Activated CD4-positive, alpha-beta T cell treated with anti-CD3 and anti-CD28 coated beads for 24 hours (primary cell): ENCODE measurements around the gene ITPKC.
"Not testable (repeated sequence)": the region's sequence is repeated elsewhere in the genome, so short reads cannot be mapped to it uniquely, and the experiment has no call there.

Experiments used
- DNase-seq, 2 donors: peaks; one replicate each; pipeline ENCODE4 v3.0.0-alpha.2; 2020; ENCODE audit warnings: low read depth in 2 of 2

ITPKC gene

DNA sequence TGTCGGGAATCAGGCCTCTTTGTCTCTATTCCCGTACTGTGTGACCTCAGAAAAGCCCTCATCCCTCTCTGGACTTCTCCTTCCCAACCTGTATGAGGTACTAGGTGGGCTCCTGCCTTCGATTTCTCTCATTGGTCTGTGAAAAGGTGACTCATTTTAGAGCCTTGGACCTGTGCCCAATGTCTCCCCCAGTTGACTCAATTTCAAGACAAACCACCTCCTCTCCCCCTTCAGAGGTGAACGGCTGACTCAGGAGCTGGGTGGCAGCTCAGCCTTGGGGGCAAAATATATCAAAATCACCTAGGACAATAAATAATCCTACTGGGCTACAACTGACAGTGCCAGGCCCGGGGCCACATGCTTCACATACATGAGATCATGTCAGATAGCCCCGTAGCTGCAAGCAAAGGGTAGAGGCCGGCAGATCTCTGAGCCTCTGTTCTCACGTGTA, 856 bp upstream of the ITPKC start:
- peak; percentile 59 to 69 for DNase-seq

DNA sequence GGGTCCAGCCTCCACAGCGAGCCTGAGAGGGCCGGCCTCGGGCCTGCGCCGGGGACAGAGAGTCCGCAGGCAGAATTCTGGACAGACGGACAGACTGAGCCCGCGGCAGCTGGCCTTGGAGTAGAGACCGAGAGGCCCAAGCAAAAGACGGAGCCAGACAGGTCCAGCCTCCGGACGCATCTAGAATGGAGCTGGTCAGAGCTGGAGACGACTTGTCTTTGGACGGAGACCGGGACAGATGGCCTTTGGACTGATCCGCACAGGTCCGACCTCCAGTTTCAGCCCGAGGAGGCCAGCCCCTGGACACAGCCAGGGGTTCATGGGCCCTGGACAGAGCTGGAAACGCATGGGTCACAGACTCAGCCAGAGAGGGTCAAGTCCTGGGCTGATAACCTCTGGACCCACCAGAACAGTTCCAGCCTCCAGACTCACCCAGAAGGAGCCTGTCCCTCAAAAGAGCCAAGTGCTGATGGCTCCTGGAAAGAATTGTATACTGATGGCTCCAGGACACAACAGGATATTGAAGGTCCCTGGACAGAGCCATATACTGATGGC, 490 bp downstream of the ITPKC start:
- DNase-seq: no peak

DNA sequence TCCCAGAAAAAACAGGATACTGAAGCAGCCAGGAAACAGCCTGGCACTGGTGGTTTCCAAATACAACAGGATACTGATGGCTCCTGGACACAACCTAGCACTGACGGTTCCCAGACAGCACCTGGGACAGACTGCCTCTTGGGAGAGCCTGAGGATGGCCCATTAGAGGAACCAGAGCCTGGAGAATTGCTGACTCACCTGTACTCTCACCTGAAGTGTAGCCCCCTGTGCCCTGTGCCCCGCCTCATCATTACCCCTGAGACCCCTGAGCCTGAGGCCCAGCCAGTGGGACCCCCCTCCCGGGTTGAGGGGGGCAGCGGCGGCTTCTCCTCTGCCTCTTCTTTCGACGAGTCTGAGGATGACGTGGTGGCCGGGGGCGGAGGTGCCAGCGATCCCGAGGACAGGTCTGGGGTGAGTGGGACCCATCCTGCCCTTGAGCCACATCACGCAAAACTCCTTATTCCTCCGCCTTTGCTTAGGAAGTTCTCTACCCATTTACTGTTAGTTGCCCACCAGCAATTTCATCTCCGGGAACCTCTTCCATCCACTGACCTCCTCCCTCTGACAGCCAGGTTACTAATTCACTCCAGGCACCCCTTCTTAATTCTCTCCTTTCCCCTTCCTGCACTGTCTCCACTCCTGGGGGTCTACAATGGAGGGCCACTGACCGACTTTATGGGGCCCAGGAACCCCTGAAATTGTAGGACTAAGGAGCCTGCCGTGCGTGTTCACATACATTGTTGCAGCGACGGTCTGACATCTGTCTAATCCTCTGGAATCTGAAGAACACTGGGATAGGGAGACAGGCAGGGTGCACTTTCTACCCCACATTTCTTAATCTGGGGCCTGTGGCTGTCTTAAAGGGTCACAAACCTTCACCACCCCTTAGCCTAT, 1.2 kb downstream of the ITPKC start:
- DNase-seq: no peak

DNA sequence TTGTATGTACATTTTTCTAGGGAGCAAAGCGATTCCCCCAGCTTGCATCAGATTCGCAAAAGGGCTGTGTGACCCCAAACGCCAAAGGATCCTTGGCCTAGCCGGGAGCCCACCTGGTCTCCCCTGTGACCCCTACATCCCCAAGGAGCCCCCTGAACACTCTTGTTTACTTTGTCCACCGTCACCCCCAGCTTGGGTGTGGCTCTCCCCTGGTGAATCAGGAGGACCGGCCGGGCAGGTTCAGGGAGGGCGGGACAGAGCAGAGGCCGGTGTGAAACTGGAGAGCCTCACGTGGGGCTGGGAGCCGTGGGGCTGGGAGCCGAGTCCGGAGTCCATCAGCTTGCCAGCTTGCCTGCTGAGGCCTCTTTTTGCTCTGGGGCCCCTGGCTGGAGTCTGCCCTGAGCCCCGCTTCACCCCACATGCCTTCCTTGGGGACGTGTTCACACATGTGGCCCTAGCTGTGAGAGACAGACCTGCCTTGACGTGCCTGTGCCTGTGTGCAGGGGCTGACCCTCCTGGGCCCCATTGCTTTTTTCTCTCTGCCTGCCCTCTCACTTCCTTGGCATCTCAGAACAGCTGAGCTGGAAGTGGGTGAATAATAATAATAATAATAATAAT, 2.0 kb downstream of the ITPKC start:
- no peak for DNase-seq

DNA sequence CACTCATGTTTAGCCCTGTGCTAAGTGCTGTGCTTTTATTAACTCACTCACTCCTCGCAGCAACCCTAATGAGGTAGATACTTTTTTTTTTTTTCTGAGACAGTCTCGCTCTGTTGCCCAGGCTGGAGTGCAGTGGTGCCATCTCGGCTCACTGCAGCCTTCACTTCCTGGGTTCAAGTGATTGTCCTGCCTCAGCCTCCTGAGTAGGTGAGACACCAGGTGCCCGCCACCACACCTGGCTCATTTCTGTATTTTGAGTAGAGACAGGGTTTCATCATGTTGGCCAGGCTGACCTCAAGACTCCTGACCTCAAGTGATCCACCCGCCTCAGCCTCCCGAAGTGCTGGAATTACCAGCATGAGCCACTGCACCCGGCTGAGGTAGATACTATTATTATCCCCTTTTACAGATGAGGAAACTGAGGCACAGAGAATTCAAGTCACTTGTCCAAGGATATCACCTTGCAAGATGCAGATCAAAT, 2.5 kb downstream of the ITPKC start:
- no peak for DNase-seq

DNA sequence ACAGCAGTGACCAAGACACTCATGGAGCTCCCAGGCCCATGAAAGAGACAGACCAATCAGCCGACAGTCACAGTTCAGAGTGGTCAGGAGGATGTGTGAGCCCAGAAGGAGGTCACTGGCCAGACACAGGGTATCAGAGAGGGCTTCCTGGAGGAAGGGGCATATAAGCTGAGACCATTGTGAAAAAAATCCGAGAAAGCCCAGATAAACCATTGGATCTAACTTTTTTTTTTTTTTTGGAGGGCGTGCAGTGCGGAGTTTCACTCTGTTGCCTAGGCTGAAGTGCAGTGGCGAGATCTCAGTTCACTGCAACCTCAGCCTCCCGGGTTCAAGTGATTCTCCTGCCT, 4.2 kb downstream of the ITPKC start:
- no peak for DNase-seq

DNA sequence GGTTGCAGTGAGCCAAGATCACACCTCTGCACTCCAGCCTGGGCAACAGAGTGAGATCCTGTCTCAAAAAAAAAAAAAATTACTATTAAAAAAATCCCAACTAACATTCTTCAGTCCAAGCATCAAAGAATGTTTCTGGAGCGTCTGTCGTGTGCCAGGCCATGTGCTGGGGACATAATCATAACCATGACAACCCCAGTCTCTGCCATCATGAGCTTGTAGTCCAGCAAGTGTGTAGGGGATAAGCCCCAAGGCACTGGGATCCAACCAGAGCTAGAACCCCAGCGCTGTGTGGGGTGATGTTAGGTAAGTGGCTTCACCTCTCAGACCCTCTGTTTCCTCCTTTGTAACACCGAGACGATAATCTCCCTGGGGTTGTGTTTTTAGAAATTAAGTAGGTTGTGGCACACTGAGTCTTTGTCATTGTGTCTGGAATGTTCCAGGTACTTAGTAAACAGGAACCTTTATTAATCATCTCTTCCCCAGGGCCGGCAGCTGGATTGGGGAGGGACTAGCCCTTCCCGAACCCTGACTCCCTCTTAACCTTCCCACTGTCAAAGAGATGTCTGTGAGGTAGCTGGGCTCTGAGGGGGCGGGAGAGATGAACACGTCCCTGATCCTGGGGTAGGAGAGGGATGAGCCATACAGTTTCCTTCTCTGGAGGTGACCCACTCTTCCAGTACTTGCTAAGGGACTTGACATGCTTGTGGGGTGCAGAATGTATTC, 5.2 kb downstream of the ITPKC start:
- no peak for DNase-seq

- no peak for DNase-seq
Observed at GRCh38 chr19:40723661-40724254, 6.8 kb downstream of the ITPKC start.

DNA sequence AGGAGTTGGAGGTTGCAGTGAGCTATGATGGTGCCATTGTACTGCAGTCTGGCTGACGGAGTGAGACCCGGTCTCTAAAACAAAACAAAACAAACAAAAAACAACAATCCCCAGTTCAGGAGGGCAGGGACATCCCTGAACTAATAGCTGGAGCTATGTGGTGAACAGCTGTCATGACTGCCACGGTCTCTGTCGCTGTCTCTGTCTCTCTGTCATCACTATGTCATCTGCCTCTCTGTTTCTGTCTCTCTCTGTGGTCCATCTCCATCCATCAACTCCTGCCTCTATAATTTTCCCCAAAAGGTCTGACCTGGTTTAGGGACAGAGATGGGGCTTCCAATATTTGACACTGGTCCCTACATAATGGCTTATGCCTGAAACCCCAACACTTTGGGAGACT, 7.4 kb downstream of the ITPKC start:
- no peak for DNase-seq

- no peak for DNase-seq
Observed at GRCh38 chr19:40724855-40725254, 7.9 kb downstream of the ITPKC start.

GRCh38 chr19:40726279-40726678, 9.4 kb downstream of the ITPKC start:
- DNase-seq: no peak

- DNase-seq: not testable (repeated sequence)
Observed at GRCh38 chr19:40730065-40730464, 13.2 kb downstream of the ITPKC start.

DNA sequence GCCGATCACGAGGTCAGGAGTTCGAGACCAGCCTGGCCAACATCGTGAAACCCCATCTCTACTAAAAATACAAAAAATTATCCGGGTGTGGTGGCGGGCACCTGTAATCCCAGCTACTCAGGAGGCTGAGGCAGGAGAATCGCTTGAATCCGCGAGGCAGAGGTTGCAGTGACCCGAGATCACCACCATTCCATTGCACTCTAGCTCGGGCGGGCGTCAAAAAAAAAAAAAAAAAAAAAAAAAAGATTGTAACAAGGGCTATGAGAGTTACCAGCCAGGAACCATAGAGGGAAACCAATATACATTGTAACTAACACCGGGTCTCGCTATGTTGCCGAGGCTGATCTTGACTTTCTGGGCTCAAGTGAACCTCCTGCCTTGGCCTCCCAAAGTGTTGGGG, 15.4 kb downstream of the ITPKC start:
- DNase-seq: not testable (repeated sequence)

DNA sequence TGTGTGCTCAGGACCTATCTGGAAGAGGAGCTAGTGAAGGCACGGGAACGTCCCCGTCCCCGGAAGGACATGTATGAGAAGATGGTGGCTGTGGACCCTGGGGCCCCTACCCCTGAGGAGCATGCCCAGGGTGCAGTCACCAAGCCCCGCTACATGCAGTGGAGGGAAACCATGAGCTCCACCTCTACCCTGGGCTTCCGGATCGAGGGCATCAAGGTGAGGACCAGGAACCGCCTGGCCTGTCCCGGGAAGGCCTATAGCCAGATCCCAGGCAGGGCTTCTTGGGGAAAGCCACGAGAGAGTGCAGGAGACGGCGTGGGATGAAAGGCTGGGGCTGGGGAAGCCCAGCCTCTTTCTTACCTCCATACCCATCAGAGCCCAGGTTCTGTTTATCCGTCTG, 16.2 kb downstream of the ITPKC start:
- DNase-seq: no peak

DNA sequence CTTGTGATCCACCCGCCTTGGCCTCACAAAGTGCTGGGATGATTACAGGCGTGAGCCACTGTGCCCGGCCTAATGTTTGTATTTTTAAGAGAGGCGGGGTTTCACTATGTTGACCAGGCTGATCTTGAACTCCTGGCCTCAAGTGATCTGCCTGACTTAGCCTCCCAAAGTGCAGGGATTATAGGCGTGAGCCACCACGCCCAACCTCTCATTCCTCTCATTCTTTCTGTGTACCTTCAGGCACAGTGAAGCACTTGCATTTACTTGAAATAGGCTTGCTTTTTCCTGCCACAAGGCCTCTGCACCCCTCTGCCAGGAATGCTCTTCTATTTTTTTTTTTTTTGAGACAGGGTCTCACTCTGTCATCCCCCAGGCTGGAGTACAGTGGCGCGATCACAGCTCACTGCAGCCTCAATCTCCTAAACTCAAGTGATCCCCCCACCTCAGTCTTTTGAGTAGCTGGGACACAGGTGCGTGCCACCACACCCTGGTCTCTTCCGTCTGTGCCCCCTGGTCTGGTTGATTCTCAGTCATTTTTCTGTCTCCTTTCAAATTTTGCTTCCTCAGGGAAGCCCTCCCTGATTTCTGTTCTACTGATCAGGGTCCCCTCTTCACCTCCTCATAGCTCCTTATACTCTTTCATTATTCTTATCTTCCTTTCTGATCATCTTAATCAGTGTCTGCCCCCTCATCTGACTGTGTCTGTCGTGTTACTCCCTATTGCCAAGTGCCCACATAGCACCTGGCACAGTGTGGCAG, 18.3 kb downstream of the ITPKC start:
- DNase-seq: no peak

DNA sequence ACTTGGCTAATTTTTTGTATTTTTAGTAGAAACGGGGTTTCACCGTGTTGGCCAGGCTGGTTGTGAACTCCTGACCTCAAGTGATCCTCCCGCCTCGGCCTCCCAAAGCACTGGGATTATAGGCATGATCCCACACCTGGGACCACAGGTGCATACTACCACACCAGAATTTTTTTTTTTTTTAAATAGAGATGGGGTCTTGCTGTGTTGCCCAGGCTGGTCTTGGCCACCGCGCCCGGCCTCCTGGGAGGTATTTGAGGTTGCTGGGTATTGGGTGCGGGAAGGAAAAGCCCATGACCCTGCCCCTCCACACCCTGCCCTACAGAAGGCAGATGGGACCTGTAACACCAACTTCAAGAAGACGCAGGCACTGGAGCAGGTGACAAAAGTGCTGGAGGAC, 19.7 kb downstream of the ITPKC start:
- DNase-seq: no peak

DNA sequence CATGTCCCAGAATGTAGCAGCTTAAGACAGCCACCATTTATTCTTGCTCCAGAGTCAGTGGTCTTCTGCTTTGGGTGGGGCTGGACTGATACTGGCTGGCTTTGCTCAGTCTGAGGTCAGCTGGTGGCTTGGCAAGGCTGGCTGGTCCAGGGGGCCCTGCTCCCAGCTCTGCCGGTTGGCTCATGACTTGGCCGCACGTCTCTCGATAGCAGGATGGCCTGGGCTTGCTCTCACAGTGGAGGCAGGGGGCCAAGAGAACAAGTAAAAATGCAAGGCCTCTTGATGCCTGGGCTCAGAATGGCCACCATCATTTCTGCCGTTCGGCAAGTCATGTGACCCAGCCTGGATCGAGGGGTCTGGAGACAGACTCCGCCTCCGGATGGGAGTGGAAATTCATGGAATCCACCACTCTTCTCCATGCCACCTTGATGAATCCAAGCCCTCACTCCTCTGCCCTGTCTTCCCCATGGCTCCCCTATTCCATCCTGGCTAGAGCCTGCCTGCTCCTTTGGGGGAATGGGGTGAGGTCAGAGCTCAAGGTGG, 20.3 kb downstream of the ITPKC start:
- no peak for DNase-seq

DNA sequence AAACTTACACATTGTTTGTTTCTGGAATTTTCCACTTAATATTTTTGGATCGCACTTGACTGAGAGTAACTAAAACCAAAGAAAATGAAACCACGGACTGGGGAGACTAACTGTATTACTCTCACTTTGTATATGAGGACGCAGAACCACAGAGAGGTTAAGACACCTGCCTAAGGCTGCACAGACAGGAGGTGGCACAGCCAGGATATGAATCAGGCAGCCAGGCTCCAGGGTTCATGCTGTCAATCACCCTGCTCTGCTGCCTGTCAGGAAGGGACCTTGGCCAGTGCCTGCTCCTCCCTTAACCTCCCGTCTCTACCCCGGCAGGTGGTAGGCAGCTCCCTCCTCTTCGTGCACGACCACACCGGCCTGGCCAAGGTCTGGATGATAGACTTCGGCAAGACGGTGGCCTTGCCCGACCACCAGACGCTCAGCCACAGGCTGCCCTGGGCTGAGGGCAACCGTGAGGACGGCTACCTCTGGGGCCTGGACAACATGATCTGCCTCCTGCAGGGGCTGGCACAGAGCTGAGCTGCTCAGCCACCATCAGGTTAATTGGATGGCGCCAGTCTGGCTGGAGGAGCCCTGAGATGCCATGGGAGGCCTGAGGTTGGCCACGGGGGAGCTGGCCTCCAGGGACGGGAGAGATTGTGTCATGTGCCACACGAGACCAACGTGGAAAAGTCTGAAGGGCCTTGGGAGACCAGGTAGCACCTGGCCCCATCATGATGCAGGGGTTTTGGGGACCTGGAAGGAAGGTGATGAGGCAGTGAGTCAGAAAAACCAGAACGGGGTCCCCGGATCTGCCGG, 22.3 kb downstream of the ITPKC start:
- no peak for DNase-seq

DNA sequence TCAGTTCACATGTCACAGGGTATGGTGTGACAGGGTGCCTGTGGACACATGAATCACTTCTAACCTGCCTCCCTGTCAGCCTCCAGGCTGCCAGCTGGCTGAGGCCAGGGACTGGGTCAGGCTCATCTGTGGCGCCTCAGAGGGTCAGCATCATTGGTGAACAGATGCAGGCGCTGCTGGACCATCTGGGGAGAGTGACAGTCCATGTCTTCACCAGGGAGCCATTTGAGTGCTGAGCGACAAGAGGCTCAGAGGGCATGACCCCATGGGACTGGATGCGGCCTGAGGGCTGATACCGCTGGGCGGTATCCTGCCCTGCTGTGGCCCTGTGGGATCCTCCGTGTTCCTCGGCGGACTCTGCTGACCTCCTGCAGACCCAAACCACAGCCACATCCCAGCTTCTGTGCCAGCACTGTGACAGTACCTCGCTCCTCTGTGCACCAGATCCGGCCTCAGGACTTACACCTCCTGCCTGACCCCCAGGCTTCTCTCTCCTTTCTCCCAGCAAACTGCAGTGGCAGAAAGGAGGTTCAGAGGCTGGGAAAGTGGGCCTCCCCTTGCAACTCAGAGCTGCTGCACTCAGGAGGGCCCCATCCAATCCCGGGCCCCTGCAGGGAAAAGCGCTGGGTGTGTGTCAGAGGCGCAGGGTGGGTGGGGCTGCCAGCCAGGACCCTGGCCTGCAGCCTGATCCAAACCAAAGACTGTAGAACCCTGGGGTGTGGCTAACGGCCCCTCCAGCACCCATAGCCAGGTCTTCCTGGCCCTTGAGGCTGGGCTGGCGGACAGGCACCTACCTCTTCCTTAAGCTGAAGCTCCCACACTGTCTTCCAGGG, 23.2 kb downstream of the ITPKC start:
- no peak for DNase-seq
